Esophagus muscularis mucosa (tissue), 4 donors: ENCODE measurements around the gene RAB6A. TPM values are rescaled to one million over a fixed set of nuclear protein-coding genes. Genes with fewer than 3 reads are reported as not detected.

Source experiments
- DNase-seq: peaks from one replicate; pipeline ENCODE4 v3.0.0-alpha.2; 2017; ENCODE audit errors: extremely low spot score
- H3K27ac ChIP-seq, 4 donors: fragments of 200-600 bp; sonication (generic); replicated peaks in 1 of 4; 1 replicate in 3 of 4; 2 replicates in 1 of 4; pipeline ENCODE4 v1.5.1; 2016 to 2019; ENCODE audit warnings: mild to moderate bottlenecking in 1 of 4
- H3K27me3 ChIP-seq, 4 donors: fragments of 200-600 bp; sonication (generic); one replicate each; pipeline versions ENCODE4 v1.5.1 to v1.6.0; 2016 to 2019
- H3K36me3 ChIP-seq, 4 donors: fragments of 200-600 bp; sonication (generic); one replicate each; pipeline ENCODE4 v1.5.1; 2016 to 2019
- H3K4me1 ChIP-seq, 4 donors: fragments of 200-600 bp; sonication (generic); one replicate each; pipeline ENCODE4 v1.5.1; 2016 to 2019
- H3K4me3 ChIP-seq, 4 donors: fragments of 200-600 bp; sonication (generic); 1 replicate in 2 of 4; 2 replicates in 2 of 4; pipeline ENCODE4 v1.5.1; 2016 to 2019; ENCODE audit warnings: mild to moderate bottlenecking in 4 of 4, moderate library complexity in 1 of 4
- H3K9me3 ChIP-seq, 4 donors: fragments of 200-600 bp; sonication (generic); 1 replicate in 3 of 4; 2 replicates in 1 of 4; pipeline ENCODE4 v1.5.1; 2016 to 2019
- CTCF ChIP-seq, 3 experiments: fragments of 200-600 bp in 2 of 3; fragments of 450-650 bp in 1 of 3; sonication (generic) in 2 of 3; IDR thresholded peaks; one replicate each; pipeline ENCODE4 v1.5.1; 2017 to 2019; ENCODE audit warnings: antibody characterized with exemption in 3 of 3, mild to moderate bottlenecking in 2 of 3, moderate library complexity in 1 of 3
- EP300 ChIP-seq: sonication (generic); formaldehyde crosslinking; IDR thresholded peaks from one replicate; pipeline ENCODE4 v1.6.1; 2017; ENCODE audit warnings: antibody characterized with exemption
- POLR2A ChIP-seq: fragments of 450-650 bp; IDR thresholded peaks from one replicate; pipeline ENCODE4 v1.6.1; 2017; ENCODE audit warnings: antibody characterized with exemption, moderate library complexity, mild to moderate bottlenecking, low read depth
- POLR2AphosphoS5 ChIP-seq, 2 donors: sonication (generic); formaldehyde crosslinking; IDR thresholded peaks; one replicate each; pipeline ENCODE4 v1.6.1; 2017; ENCODE audit warnings: antibody characterized with exemption in 2 of 2
- WGBS: methylation state at CpG from one replicate; pipeline ENCODE4 v1.1.5; 2018; 5-methylcytosine and 5-hydroxymethylcytosine counted together
- intact Hi-C: fragments of 100-400 bp; cut with DNase I; formaldehyde crosslinking; loops from one replicate; pipeline ENCODE4 v1.15.1; 2023
- total RNA-seq, 4 donors: library from RNA; depleted of rRNA; stranded (reverse); fragments of >200 nt; gene quantifications; one replicate each; pipeline versions ENCODE4 v1.1.0 to v1.2.1, GENCODE V29; 2016

The RAB6A gene
- total RNA-seq, 4 donors from 2014 or later = 107 to 161 (median 134) TPM

- DNase-seq = no peak
- intact Hi-C loops = no loop called here
- Histone ChIP-seq H3K9me3 (no peaks in the 10 kb centered on the region), H3K27me3 (no peaks in the 10 kb centered on the region), H3K36me3 (no peaks in the 10 kb centered on the region), H3K4me1 (peaks cover 0 to 23% (median 15%) of the 10 kb centered on the region in 4 donors), H3K4me3 (no peak overlapping the region), H3K27ac (no peak overlapping the region)
- WGBS = 90% methylated on average over 4 of the region's 14 CpGs
- TF ChIP-seq POLR2A (no peak), POLR2AphosphoS5 (IDR thresholded peaks at IDR 0.05) (no peak), EP300 (no peak)
Measured at GRCh38 chr11:73650400-73650799, 110.5 kb downstream of the RAB6A start.

- Histone ChIP-seq H3K27ac (peak overlapping the region in 2 of 4 donors; percentile 27 to 44), H3K4me3 (no peak overlapping the region), H3K4me1 (peaks cover 0 to 23% (median 15%) of the 10 kb centered on the region in 4 donors), H3K36me3 (no peaks in the 10 kb centered on the region), H3K27me3 (peaks cover 0 to 1% (median 0%) of the 10 kb centered on the region in 4 donors), H3K9me3 (no peaks in the 10 kb centered on the region)
- 73% methylated on average over 9 of the region's 9 CpGs for WGBS
- TF ChIP-seq EP300 (no peak), POLR2AphosphoS5 (IDR thresholded peaks at IDR 0.05) (no peak), POLR2A (no peak), CTCF (IDR thresholded peaks at IDR 0.05) (no peak)
- intact Hi-C loops = no loop called here
- no peak for DNase-seq
Measured at GRCh38 chr11:73649206-73649605, 111.7 kb downstream of the RAB6A start.

- WGBS = 58% methylated on average over 1 of the region's 8 CpGs
- Histone ChIP-seq H3K27ac (peak overlapping the region in 2 of 4 donors; percentile 27 to 44), H3K9me3 (no peaks in the 10 kb centered on the region), H3K36me3 (no peaks in the 10 kb centered on the region), H3K4me1 (peaks cover 0 to 23% (median 15%) of the 10 kb centered on the region in 4 donors), H3K27me3 (peaks cover 0 to 7% (median 0%) of the 10 kb centered on the region in 4 donors), H3K4me3 (peak overlapping the region in 2 of 4 donors; percentile 44 to 46)
- TF ChIP-seq POLR2AphosphoS5 (IDR thresholded peaks at IDR 0.05) (no peak), CTCF (IDR thresholded peaks at IDR 0.05) (no peak), EP300 (no peak), POLR2A (no peak)
- DNase-seq = no peak
- intact Hi-C loops = no loop called here
Measured at GRCh38 chr11:73648571-73649046, 112.3 kb downstream of the RAB6A start.

GRCh38 chr11:73648121-73648520 is 112.8 kb downstream of the RAB6A start:
- intact Hi-C loops = no loop called here
- WGBS = 91% methylated on average over 9 of the region's 9 CpGs
- Histone ChIP-seq H3K36me3 (no peaks in the 10 kb centered on the region), H3K4me3 (peak overlapping the region; percentile 44 to 56 (median 48)), H3K4me1 (peaks cover 0 to 23% (median 15%) of the 10 kb centered on the region in 4 donors), H3K27me3 (peaks cover 0 to 8% (median 0%) of the 10 kb centered on the region in 4 donors), H3K27ac (peak overlapping the region in 2 of 4 donors; percentile 34 to 44), H3K9me3 (no peaks in the 10 kb centered on the region)
- no peak for DNase-seq
- TF ChIP-seq POLR2AphosphoS5 (IDR thresholded peaks at IDR 0.05) (no peak), POLR2A (no peak), CTCF (IDR thresholded peaks at IDR 0.05) (no peak), EP300 (no peak)

- peak; percentile 96 for DNase-seq
- WGBS = 12% methylated on average over 22 of the region's 23 CpGs
- Histone ChIP-seq H3K27ac (peak overlapping the region in 3 of 4 donors; percentile 28 to 51 (median 34)), H3K36me3 (no peaks in the 10 kb centered on the region), H3K4me3 (peak overlapping the region; percentile 44 to 56 (median 48)), H3K4me1 (peaks cover 0 to 23% (median 15%) of the 10 kb centered on the region in 4 donors), H3K9me3 (no peaks in the 10 kb centered on the region), H3K27me3 (peaks cover 0 to 8% (median 0%) of the 10 kb centered on the region in 4 donors)
- intact Hi-C loops = no loop called here
- peak; percentile 53 to 59 for TF ChIP-seq POLR2AphosphoS5 (IDR thresholded peaks at IDR 0.05)
- no peak for TF ChIP-seq CTCF (IDR thresholded peaks at IDR 0.05)
Measured at GRCh38 chr11:73647459-73648100, 113.3 kb downstream of the RAB6A start.
